NCI-H2196 (cell line): Measurements from ENCODE around the gene PLA2G2A.
"Not testable (repeated sequence)": the region's sequence is repeated elsewhere in the genome, so short reads cannot be mapped to it uniquely, and the experiment has no call there.

Source experiments
- DNase-seq: peaks from one replicate; lab custom pipeline; 2025; ENCODE audit not compliant: unreplicated experiment; lab: John Stamatoyannopoulos, UW

Gene PLA2G2A

GRCh38 chr1:19979494-19979977 lies at the start of gene PLA2G2A:
TSS of gene PLA2G2A (minus strand) at chr1:19979618. CDS start at chr1:19978773, 845 bp downstream.
- DNase-seq, result no peak

- no peak for DNase-seq
Observed at GRCh38 chr1:20028726-20029125, 49.3 kb upstream of the PLA2G2A start.

GRCh38 chr1:20028125-20028524 lies 48.7 kb upstream of the PLA2G2A start:
- DNase-seq, result no peak

GRCh38 chr1:20017741-20018140 lies 38.3 kb upstream of the PLA2G2A start:
- no peak for DNase-seq

DNA sequence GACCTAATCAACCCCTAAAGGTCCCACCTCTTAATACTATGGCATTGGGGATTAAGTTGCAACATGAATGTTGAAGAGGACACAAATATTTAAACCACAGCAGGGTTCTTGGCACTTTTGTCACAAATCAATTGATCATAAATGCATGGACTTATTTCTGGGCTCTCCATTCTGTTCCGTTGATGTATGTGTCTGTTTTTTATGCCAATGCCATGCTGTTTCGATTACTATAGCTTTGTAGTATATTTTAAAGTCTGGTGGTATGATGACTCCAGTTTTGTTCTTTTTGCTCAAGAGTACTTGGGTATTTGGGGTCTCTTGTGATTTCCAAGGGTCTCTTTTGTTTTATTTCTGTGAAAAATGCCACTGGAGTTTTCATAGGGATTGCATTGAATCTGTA lies 34.7 kb upstream of the PLA2G2A start:
- no peak for DNase-seq

- DNase-seq, result no peak
Observed at GRCh38 chr1:20010016-20010415, 30.6 kb upstream of the PLA2G2A start.

GRCh38 chr1:20009212-20009611 lies 29.8 kb upstream of the PLA2G2A start:
- DNase-seq, result no peak

- peak; percentile 45 for DNase-seq
Observed at GRCh38 chr1:20008391-20008841, 29.0 kb upstream of the PLA2G2A start.

DNA sequence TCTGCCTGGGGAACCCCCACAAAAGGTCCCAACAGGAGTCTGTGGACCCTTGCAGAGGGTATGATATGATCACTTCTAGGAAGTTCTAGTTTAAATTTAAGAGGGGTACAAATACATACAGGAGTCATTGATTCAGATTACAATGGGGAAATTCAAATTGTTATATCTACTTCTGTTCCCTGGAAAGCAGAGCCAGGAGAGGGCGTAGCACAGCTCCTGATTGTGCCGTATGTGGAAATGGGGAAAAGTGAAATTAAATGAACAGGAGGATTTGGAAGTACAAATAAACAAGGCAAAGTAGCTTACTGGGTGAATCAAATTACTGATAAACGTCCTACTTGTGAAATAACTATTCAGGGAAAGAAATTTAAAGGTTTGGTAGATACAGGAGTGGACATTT lies 19.4 kb upstream of the PLA2G2A start:
- DNase-seq, result not testable (repeated sequence)

DNA sequence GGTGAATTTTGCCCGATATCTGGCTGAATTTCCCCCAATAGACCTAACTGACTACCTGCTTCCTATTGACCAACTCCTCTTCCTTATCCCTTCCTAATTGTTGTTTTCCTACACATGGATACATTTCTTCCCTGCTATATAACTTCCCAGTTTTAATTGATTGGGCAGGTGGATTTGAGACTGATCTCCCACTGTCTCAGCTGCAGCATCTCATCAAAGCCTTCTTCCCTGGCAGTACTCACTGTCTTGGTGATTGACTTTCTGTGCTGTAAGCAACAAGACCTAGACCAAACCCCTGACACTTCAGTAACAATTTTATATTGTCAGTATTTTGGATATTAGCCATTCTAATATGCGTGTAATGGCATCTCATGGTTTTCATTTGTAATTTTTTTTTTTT lies 11.3 kb upstream of the PLA2G2A start:
- no peak for DNase-seq

DNA sequence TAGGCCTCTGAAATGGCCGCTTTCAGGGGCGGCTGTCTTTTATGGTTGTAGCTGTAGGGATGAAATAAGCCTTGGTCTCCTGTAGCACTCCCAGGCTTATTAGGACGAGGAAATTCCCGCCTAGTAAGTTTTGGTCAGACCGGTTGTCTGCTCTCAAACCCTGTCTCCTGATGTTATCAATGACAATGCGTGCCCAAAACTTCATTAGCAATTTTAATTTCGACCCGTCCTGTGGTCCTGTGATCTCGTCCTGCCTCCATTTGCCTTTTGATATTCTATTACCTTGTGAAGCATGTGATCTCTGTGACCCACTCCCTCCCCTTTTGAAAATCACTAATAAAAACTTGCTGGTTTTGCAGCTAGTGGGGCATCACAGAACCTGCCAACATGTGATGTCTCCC lies 10.8 kb upstream of the PLA2G2A start:
- not testable (repeated sequence) for DNase-seq

DNA sequence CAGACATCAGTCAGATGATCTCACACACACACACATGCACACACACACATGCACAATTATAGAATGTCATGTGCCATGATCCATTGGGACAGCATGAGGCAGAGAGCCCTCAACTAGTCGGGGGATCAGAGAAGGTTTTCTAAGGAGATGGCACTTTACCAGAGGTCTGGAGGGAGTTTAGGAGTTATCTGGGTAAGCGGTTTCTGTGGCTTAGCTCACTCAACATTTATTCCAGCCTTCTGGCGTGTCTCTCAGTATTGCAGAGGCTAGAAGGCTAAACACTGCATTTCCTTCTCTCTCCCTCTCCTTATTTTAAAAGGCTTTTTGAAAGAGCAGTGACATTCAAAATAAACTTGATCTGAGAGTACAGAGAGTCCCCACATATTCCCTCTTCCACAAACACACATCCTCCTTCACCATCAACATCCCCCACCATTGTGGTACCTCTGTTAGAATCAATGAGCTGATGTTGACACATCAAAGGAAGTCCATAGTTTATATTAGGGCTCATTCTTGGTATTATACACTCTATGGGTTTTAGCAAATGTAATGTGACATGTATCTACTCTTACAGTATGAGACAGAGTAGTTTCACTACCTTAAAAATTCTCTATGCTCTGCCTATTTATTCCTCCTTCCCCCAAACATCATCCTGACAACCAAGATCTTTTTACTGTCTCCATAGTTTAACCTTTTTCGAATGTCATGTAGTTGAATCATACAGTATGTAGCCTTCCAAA lies 9.0 kb upstream of the PLA2G2A start:
- DNase-seq, result no peak

DNA sequence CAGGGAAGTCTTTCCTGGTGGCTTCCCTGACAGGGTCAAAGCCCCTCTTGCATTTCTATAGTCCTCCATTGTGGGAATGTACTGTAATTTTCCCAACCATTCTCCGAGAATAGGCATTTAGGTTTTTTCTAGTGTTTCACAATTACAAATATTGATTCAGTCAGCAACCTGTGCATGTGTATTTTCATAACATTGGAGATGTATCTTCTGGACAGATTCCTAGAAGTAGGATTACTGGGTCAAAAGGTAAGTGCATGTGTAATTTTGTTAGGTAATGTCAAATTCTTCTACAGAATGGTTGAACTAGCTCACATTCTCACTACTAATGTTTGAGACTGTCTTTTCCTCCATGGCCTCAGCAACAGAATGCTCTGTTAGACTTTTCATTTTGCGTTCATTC lies 8.3 kb upstream of the PLA2G2A start:
- DNase-seq, result no peak

DNA sequence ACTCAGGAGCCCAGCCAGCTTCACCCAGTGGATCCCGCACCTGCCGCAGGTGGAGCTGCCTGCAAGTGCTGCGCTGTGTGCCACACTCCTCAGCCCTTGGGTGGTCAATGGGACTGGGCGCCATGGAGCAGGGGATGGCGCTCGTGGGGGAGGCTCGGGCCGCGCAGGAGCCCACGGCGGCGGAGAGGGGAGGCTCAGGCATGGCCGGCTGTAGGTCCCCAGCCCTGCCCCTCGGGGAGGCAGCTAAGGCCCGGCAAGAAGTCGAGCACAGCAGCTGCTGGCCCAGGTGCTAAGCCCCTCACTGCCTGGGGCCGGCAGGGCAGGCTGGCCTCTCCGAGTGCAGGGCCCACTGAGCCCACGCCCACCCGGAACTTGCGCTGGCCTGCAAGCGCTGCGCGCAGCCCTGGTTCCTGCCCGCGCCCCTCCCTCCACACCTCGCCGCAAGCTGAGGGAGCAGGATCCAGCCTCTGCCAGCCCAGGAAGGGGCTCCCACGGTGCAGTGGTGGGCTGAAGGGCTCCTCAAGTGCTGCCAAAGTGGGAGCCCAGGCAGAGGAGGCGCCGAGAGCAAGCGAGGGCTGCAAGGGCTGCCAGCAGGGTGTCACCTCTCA lies 5.1 kb upstream of the PLA2G2A start:
- not testable (repeated sequence) for DNase-seq

- no peak for DNase-seq
Observed at GRCh38 chr1:19981507-19982312, 2.3 kb upstream of the PLA2G2A start.

DNA sequence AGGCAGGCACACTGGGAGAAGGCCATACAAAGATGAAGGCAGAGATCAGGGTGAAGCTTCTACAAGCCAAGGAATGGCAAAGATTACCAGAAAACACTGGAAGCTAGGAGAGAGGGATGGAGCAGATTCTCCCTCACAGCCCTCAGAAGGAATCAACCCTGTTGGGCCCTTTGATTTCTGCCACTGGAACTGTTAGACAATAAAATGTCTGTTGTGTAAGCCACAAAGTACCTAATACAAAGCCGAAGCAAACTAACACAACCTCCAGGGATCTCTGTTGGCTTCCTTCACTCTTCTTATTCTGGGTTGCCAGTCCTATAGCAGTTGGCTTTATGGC lies 1.7 kb upstream of the PLA2G2A start:
- DNase-seq, result no peak

GRCh38 chr1:19980314-19980713 lies 896 bp upstream of the PLA2G2A start:
- no peak for DNase-seq

- DNase-seq, result no peak
Observed at GRCh38 chr1:19978143-19978542, 1.3 kb downstream of the PLA2G2A start.

GRCh38 chr1:19976317-19977003 lies 3.0 kb downstream of the PLA2G2A start:
- no peak for DNase-seq

- DNase-seq, result no peak
Observed at GRCh38 chr1:19975423-19976193, 3.8 kb downstream of the PLA2G2A start.
